Frontal cortex (tissue), 4 donors: ENCODE data around the gene SNAI1. TPM values are rescaled to one million over a fixed set of nuclear protein-coding genes. Genes with fewer than 3 reads are reported as not detected.
"Not testable (repeated sequence)": the region's sequence is repeated elsewhere in the genome, so short reads cannot be mapped to it uniquely, and the experiment has no call there.

Experiments used
- DNase-seq, 2 donors: peaks; one replicate each; pipeline ENCODE4 v3.0.0; 2012; ENCODE audit warnings: low spot score in 2 of 2
- FAIRE-seq: peaks from 2 replicates; lab custom pipeline; 2012; peaks lifted over from hg19 to GRCh38; lab: Jason Lieb, UNC
- total RNA-seq: library from RNA; depleted of rRNA; stranded (reverse); fragments of >200 nt; gene quantifications from one replicate; pipeline ENCODE4 v1.2.3, GENCODE V29; 2014
- donor health status: control.
- donor health status: control.
- donor health status: control.

The SNAI1 gene
- total RNA-seq: not detected

GRCh38 chr20:49982346-49983122, at the start of gene SNAI1:
SNAI1 (plus strand) TSS chr20:49982980; CDS start chr20:49983060, 80 bp downstream.
- peak; percentile 95 to 98 for DNase-seq
- no peak for FAIRE-seq

DNA sequence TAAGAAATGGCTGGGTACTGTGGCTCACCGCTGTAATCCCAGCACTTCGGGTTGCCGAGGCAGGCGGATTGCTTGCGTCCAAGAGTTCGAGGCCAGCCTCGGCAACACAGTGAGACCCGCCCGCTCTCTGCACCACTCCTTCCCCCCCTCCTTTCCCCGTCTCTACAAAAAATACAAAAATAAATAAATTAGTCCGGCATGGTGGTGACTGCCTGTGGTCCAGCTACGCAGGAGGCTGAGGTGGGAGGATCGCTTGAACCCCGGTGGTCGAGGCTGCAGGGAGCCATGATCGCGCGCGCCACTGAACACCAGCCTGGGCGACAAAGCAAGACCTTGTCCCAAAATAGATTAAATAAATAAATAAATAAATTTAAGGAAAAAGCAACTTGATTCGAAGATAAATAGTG, 47.0 kb upstream of the SNAI1 start:
- FAIRE-seq (no peak), DNase-seq (no peak)

- FAIRE-seq (no peak), DNase-seq (peak; percentile 94 to 97)
These were observed 46.4 kb upstream of the SNAI1 start, which contains the start of gene RNF114 for GRCh38 chr20:49936153-49937026. RNF114 (plus strand) TSS chr20:49936397; CDS start chr20:49936413, 16 bp downstream.

DNA sequence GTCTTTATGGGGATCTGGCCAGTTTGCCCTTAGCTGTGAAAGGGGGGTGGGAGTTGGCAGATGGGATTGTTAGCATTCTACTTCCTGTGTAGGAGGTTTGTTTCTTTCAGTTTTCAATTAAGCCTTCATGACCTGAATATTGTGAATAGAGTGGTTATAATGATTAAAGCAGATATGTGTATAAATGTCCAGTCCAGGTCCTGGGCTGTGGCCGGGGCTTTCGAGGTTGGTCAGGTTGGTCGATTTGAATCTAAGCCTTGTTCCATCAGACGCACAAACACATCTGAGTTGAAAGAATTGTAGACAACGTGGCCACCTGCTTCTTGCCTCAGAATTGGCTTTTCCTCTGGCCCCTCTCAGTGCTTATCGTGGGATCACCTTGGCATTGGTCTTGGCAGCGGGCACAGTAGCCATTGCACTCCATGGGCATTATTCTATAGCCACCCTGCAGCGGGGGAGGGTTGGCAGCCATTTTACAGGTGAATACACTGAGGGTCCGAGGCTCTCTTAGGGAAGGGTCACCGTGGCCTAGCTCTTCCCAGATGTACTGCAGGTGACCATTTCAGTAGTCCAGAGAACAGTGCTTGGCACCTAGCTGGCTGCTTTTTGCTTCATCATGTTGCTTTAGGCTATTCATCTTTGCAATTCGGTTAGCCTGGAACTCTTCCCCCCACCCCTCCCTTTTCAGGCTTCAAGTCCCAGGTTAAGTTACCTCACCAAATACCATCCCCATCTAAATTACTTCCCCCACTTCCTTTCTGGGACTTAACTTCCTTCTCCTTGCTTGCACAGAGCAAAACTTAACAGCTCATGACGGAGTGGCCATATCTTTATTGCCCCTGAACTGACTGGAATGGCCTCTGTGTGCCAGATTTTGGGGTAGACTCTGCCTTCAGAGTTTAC, 45.5 kb upstream of the SNAI1 start:
- DNase-seq: no peak
- no peak for FAIRE-seq

DNA sequence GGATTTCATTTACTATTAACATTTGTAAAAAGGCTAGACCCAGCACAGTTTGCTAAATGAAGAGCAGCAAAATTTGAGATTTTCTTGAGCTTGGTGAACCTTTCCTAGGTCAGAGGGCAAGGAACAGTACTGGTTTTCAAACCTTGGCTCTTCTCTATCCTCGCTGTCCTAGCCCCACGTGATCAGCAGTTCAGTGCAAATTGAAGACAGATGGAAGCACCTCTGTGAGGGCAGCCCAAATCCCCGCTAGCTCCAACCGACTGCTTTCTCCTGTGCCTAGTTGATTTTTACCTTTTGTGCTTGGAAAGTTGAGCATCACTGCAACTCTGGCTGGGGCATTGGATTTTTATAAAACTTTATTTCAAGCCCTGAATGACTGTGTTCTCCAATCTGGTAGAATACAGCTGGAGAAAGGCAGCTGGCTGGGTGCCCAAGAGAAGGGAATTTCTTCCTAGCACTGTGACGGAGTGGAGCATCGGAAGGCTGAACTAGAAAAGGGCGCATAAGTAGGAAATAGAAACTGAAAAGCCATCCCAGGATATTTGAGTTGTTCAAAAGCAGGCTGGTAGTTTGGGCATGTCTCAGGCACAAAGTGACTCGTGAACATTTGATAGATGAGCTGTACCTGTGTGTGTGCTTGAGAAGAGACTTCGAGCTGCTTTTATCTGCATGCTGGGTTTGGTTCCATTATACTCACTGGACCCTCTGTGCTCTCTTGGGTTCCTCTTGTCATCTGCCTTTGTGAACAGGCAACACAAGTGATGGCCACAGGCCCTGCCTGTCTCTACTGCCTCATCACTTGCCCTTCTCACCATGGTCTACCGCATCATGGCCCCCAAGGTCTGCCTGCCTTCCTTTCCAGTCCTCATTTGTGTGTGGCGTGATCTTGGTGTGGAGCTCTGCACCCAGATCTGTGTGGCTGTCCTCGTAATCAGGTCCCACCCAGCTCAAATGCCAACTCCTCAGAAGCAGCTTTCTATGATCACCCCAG, 44.3 kb upstream of the SNAI1 start:
- FAIRE-seq (no peak), DNase-seq (no peak)

- FAIRE-seq: no peak
These were observed 41.3 kb upstream of the SNAI1 start for GRCh38 chr20:49941456-49941855.

DNA sequence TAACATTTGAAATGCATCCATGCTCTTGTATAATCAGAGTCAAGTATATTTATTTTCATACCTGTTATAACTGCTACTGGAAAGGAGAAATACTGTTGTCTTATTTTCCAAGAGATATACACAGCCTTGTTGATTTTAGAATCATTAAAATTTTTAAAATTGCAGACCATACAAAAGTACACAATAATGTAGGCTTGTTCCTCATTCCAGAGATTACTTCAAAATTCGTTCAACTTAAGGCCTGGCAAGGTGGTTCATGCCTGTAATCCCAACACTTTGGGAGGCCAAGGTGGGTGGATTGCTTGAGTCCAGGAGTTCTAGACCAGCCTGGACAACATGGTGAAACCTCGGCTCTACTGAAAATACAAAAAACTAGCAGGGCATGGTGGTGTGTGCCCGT, 40.5 kb upstream of the SNAI1 start:
- no peak for FAIRE-seq
- DNase-seq: no peak

More at GRCh38 chr20:49941456-49941855, 41.3 kb upstream of the SNAI1 start:
- DNase-seq: no peak

- no peak for FAIRE-seq
These were observed 39.8 kb upstream of the SNAI1 start for GRCh38 chr20:49942942-49943341.

DNA sequence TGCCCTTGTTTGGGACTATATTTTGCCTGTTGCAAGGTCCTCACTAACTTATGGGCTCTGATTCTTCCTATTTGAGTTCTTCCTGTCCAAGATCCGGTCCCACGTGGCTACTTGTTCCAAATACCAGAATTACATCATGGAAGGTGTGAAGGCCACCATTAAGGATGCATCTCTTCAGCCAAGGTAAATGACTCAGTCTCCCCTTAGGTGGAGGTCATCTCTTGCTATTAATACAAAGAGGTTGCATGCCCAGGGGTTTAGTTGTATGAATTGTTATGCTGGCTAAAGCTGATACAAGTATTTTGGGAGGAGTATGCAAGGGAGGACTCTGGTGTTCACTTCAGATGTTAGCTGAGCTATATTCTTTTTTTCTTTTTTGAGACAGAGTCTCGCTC, 37.5 kb upstream of the SNAI1 start:
- DNase-seq (no peak), FAIRE-seq (no peak)

More at GRCh38 chr20:49942942-49943341, 39.8 kb upstream of the SNAI1 start:
- DNase-seq: no peak

DNA sequence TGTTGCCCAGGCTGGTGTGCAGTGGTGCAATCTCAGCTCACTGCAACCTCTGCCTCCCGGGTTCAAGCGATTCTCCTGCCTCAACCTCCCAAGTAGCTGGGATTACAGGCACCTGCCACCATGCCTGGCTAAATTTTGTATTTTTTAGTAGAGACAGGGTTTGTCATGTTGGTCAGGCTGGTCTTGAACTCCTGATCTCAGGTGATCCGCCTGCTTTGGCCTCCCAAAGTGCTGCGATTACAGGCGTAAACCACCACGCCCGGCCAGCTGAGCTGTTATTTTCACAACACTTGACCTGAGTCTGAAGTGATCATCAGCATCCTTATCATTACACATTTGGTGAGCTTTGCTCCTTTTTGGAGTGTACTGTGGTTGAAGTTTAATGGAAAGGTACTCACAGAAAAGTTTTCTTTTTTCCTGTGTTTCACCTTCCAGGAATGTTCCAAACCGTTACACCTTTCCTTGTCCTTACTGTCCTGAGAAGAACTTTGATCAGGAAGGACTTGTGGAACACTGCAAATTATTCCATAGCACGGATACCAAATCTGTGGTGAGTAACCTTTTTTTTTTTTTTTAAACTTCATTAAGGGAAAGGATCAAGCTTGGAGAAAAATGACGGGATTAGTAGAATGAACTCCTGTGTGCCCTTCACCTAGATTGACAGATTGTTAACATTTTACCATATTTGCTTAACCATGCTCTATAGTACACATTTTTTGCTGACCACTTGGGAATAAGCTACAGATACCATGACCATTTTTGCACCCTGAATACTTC, 36.9 kb upstream of the SNAI1 start:
- DNase-seq (no peak), FAIRE-seq (no peak)

GRCh38 chr20:49948178-49948577, 34.6 kb upstream of the SNAI1 start:
- FAIRE-seq: no peak
- no peak for DNase-seq

DNA sequence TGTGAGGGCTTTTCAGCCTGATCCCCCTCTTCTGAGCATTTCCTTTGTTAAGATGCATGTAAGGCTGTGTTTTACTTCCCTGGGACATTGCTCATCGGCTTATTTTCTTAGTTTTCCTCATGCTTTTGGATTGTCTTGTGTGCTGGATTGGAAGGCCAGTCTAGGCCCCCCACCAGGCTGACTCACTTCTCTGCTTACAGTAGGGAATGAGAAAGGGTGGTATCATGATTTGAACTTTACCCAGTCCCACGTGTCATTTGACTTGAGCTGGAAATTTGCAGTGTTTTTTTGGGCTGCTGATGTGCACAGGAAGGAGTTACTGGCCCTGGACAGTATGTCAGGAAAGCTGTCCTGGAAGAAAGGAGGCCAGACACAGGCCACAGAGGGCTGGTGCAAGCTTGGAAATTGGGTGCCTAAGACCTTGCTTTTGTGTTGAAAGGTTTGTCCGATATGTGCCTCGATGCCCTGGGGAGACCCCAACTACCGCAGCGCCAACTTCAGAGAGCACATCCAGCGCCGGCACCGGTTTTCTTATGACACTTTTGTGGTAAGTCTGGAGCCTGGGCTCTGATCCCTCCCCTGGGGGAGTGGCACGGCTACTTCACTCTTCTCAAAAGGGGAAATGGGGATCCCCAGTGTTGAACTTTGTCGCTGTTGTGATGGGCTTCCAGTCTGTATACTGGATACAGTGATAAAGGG, 33.8 kb upstream of the SNAI1 start:
- no peak for FAIRE-seq
- DNase-seq: no peak

- FAIRE-seq: no peak
These were observed 31.6 kb upstream of the SNAI1 start for GRCh38 chr20:49951151-49951550.

GRCh38 chr20:49955167-49955566, 27.6 kb upstream of the SNAI1 start:
- FAIRE-seq (no peak), DNase-seq (no peak)

More at GRCh38 chr20:49951151-49951550, 31.6 kb upstream of the SNAI1 start:
- no peak for DNase-seq

DNA sequence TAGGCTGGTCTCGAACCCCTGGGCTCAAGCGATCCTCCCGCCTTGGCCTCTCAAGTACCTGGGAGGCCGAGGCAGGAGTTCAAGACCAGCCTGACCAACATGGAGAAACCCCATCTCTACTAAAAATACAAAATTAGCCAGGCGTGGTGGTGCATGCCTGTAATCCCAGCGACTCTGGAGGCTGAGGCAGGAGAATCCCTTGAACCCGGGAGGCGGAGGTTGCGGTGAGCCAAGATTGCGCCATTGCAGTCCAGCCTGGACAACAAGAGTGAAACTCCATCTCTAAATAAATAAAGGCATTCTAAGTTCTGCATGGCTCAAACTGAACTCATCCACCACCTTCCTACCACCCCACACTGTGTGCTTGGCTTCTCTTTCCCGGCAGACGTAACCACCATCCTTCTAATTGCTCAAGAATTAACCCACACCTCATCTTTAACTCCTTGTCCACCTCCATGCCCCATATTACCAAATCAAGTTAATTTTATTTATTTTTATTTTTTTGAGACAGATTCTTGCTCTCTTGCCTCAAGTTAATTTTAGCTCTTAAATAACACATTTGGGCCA, 26.9 kb upstream of the SNAI1 start:
- not testable (repeated sequence) for FAIRE-seq, DNase-seq

DNA sequence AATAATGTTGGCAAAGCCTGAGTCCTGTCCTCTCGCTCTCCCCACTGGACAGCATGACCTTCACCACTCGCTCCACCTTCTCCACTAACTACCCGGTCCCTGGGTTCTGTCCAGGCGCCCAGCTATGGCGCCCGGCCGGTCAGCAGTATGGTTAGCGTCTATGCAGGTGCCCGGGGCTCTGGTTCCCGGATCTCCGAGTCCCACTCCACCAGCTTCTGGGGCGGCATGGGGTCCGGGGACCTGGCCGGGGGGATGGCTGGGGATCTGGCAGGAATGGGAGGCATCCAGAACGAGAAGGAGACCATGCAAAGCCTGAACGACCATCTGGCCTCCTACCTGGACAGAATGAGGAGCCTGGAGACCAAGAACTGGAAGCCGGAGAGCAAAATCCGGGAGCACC, 26.1 kb upstream of the SNAI1 start:
- FAIRE-seq (no peak), DNase-seq (no peak)
